HepG2 (cell line): ENCODE data around the gene PERCC1. TPM values are rescaled to one million over a fixed set of nuclear protein-coding genes. Genes with fewer than 3 reads are reported as not detected.

Experiments used
- ASH2L ChIP-seq: fragments of 300-600, 200-600 bp; sonication (generic); IDR thresholded peaks from 2 replicates; pipeline ENCODE4 v1.7.0; 2017; ENCODE audit warnings: low read depth, mild to moderate bottlenecking, moderate library complexity, mixed read lengths, low read length; ENCODE audit not compliant: insufficient read length
- ATF1 ChIP-seq: IDR thresholded peaks from 2 replicates; pipeline ENCODE4 v1.6.1; 2016; ENCODE audit warnings: mild to moderate bottlenecking, control low read depth
- ATM ChIP-seq: fragments of 450-650 bp; IDR thresholded peaks from 2 replicates; pipeline ENCODE4 v1.7.1; 2017; ENCODE audit warnings: mild to moderate bottlenecking, borderline replicate concordance
- CHD2 ChIP-seq: IDR thresholded peaks from 2 replicates; pipeline ENCODE4 v1.6.1; 2011; ENCODE audit warnings: low read depth, low read length, improper control_type of control experiment
- DNMT3B ChIP-seq: conservative IDR thresholded peaks from 2 replicates; pipeline ENCODE4 v1.6.1; 2016; ENCODE audit warnings: missing biosample characterization, control low read depth
- FOSL2 ChIP-seq: sonication (generic); formaldehyde crosslinking; IDR thresholded peaks from 2 replicates; pipeline ENCODE4 v1.4.0; 2020; ENCODE audit warnings: missing genetic modification reagents
- IKZF5 ChIP-seq: IDR thresholded peaks from 2 replicates; pipeline ENCODE4 v1.6.1; 2018; ENCODE audit warnings: missing genetic modification reagents, mild to moderate bottlenecking, missing compliant biosample characterization
- JDP2 ChIP-seq: sonication (generic); formaldehyde crosslinking; IDR thresholded peaks from 2 replicates; pipeline ENCODE4 v1.8.1; 2022; ENCODE audit warnings: missing genetic modification reagents, borderline replicate concordance
- MAX ChIP-seq: IDR thresholded peaks from 2 replicates; pipeline ENCODE4 v1.6.1; 2012; ENCODE audit warnings: inconsistent platforms
- MBD4 ChIP-seq: IDR thresholded peaks from 2 replicates; pipeline ENCODE4 v1.6.1; 2012; ENCODE audit warnings: low read length, inconsistent platforms, borderline replicate concordance
- PTBP1 ChIP-seq: fragments of 200-400 bp; formaldehyde crosslinking; IDR thresholded peaks from 2 replicates; pipeline ENCODE4 v1.6.1; 2018; ENCODE audit warnings: low read length, low read depth; ENCODE audit not compliant: poor library complexity, severe bottlenecking
- RARG ChIP-seq: sonication (generic); formaldehyde crosslinking; IDR thresholded peaks from 2 replicates; pipeline ENCODE4 v1.4.0; 2020; ENCODE audit warnings: low read depth, mild to moderate bottlenecking, missing genetic modification reagents
- REST ChIP-seq, 2 experiments: IDR thresholded peaks; 2 replicates each; pipeline ENCODE4 v1.6.1; 2011 to 2012; ENCODE audit warnings: low read length in 2 of 2, borderline replicate concordance in 1 of 2, low read depth in 1 of 2, mild to moderate bottlenecking in 1 of 2, moderate library complexity in 1 of 2
- SMAD9 ChIP-seq: sonication (generic); formaldehyde crosslinking; IDR thresholded peaks from 2 replicates; pipeline ENCODE4 v1.5.1; 2020; ENCODE audit warnings: mild to moderate bottlenecking, missing genetic modification reagents
- SP1 ChIP-seq, 2 experiments: fragments of 450-650 bp in 1 of 2; sonication (generic) in 1 of 2; formaldehyde crosslinking in 1 of 2; IDR thresholded peaks; 2 replicates each; pipeline versions ENCODE4 v1.4.0 to v1.6.1; 2016 to 2020; ENCODE audit warnings: missing genetic modification reagents in 1 of 2
- THAP11 ChIP-seq: IDR thresholded peaks from 2 replicates; pipeline ENCODE4 v1.6.1; 2016; ENCODE audit warnings: missing biosample characterization, missing genetic modification reagents
- THAP9 ChIP-seq: sonication (generic); formaldehyde crosslinking; IDR thresholded peaks from 2 replicates; pipeline ENCODE4; 2020; ENCODE audit warnings: missing genetic modification reagents, mild to moderate bottlenecking, borderline replicate concordance
- ZEB1 ChIP-seq: IDR thresholded peaks from 2 replicates; pipeline ENCODE4 v1.6.1; 2012; ENCODE audit warnings: mild to moderate bottlenecking, low read depth, inconsistent platforms; ENCODE audit not compliant: insufficient replicate concordance
- ZNF451 ChIP-seq: sonication (generic); formaldehyde crosslinking; IDR thresholded peaks from 2 replicates; pipeline ENCODE4 v1.5.0; 2020; ENCODE audit warnings: mild to moderate bottlenecking, missing genetic modification reagents
- ZNF562 ChIP-seq: sonication (generic); formaldehyde crosslinking; IDR thresholded peaks from 2 replicates; pipeline ENCODE4 v1.8.0; 2022; ENCODE audit warnings: missing genetic modification reagents, borderline replicate concordance
- ZSCAN20 ChIP-seq: sonication (generic); formaldehyde crosslinking; IDR thresholded peaks from 2 replicates; pipeline ENCODE4 v1.4.0; 2020; ENCODE audit warnings: missing genetic modification reagents, mild to moderate bottlenecking, borderline replicate concordance
- ZSCAN22 ChIP-seq: sonication (generic); formaldehyde crosslinking; IDR thresholded peaks from 2 replicates; pipeline ENCODE4 v1.4.0; 2020; ENCODE audit warnings: mild to moderate bottlenecking, missing genetic modification reagents
- polyA plus RNA-seq, 8 experiments: library from polyadenylated mRNA; depleted of rRNA in 3 of 8; stranded (reverse) in 7 of 8; unstranded in 1 of 8; fragments of >200 nt; fragmentation: Illumina TruSeq in 4 of 8; extraction: Trizol in 4 of 8; gene quantifications; 2 replicates each; pipeline versions ENCODE4 v1.2.1 to v1.2.3, GENCODE V29; 2011 to 2016; ENCODE audit warnings: low read depth in 4 of 8, missing spikeins in 1 of 8, mixed read lengths in 1 of 8; ENCODE audit not compliant: insufficient read depth in 1 of 8
- total RNA-seq, 5 experiments: library from RNA; depleted of rRNA; stranded (reverse); fragments of >200 nt; fragmentation: Illumina TruSeq; extraction: Trizol; gene quantifications; 2 replicates each; pipeline ENCODE4 v1.2.3, GENCODE V29; 2016; ENCODE audit warnings: low read depth in 1 of 5

Gene PERCC1
- total and polyA plus RNA-seq, 2 of the 13 experiments (the other 11 are each of a cell fraction or from before 2014, with no cell fraction given): 0.15 TPM; not detected in 1

GRCh38 chr16:1474796-1475551 is 44.1 kb downstream of the PERCC1 start, which contains the start of gene CLCN7 (continued):
- no peak for TF ChIP-seq THAP9
- no peak for TF ChIP-seq ZNF562 (CRISPR knock-in tag)
- no peak; the same call in 1 of the 2 replicates for TF ChIP-seq JDP2 (CRISPR knock-in tag)
- TF ChIP-seq FOSL2 (CRISPR knock-in tag): peak; percentile 42
- peak; percentile 76 for TF ChIP-seq IKZF5 (CRISPR knock-in tag)
- TF ChIP-seq MBD4: no peak
- peak; percentile 96 for TF ChIP-seq MAX
- no peak for TF ChIP-seq RARG (CRISPR knock-in tag)
- TF ChIP-seq ASH2L: peak; percentile 64
- peak; percentile 96 for TF ChIP-seq ZNF451 (CRISPR knock-in tag)
- no peak for TF ChIP-seq SMAD9 (CRISPR knock-in tag)
- TF ChIP-seq ATF1 (CRISPR knock-in tag): no peak
- 0 out of 2 replicates have a peak, but pooled peaks have one; percentile 41 for TF ChIP-seq DNMT3B (CRISPR knock-in tag)
- TF ChIP-seq ZEB1: no peak
- no peak for TF ChIP-seq SP1 (IDR thresholded peaks at IDR 0.05)
- peak; percentile 40; the same call in 1 of the 2 replicates for TF ChIP-seq SP1 (CRISPR knock-in tag; IDR thresholded peaks at IDR 0.05)
- TF ChIP-seq CHD2: no peak
- peak; percentile 92 for TF ChIP-seq THAP11
- peak; percentile 86; the same call in 1 of the 2 replicates for TF ChIP-seq ZSCAN20
- TF ChIP-seq ATM: no peak
- TF ChIP-seq PTBP1: no peak
- TF ChIP-seq ZSCAN22: no peak
- TF ChIP-seq REST (IDR thresholded peaks at IDR 0.05; ENCODE audit: borderline replicate concordance in 1 of 2, low read depth in 1 of 2, low read length in 2 of 2): no peak
